Vagina (tissue), 2 donors: Measurements from ENCODE around the gene HAGH. TPM values are rescaled to one million over a fixed set of nuclear protein-coding genes. Genes with fewer than 3 reads are reported as not detected.

Source experiments
- DNase-seq, 2 donors: peaks; one replicate each; pipeline ENCODE4 v3.0.0-alpha.2; 2017; ENCODE audit errors: extremely low spot score in 2 of 2
- H3K27ac ChIP-seq: fragments of 200-600 bp; sonication (generic); one replicate; pipeline ENCODE4 v1.5.1; 2019
- H3K27me3 ChIP-seq: fragments of 200-600 bp; sonication (generic); one replicate; pipeline ENCODE4 v1.5.1; 2019
- H3K36me3 ChIP-seq, 2 donors: fragments of 200-600 bp; sonication (generic); one replicate each; pipeline ENCODE4 v1.5.1; 2017 to 2019
- H3K4me1 ChIP-seq: fragments of 200-600 bp; sonication (generic); one replicate; pipeline ENCODE4 v1.5.1; 2019
- H3K4me3 ChIP-seq, 2 donors: fragments of 200-600 bp; sonication (generic); 1 replicate in 1 of 2; 2 replicates in 1 of 2; pipeline ENCODE4 v1.5.1; 2016 to 2019
- H3K9me3 ChIP-seq: fragments of 200-600 bp; sonication (generic); one replicate; pipeline ENCODE4 v1.5.1; 2019
- CTCF ChIP-seq, 3 experiments: fragments of 450-650 bp in 2 of 3; fragments of 200-600 bp in 1 of 3; sonication (generic) in 1 of 3; IDR thresholded peaks; one replicate each; pipeline ENCODE4 v1.5.1; 2017 to 2019; ENCODE audit warnings: antibody characterized with exemption in 3 of 3, mild to moderate bottlenecking in 2 of 3, moderate library complexity in 2 of 3
- POLR2A ChIP-seq, 2 donors: fragments of 450-650 bp; IDR thresholded peaks; one replicate each; pipeline ENCODE4 v1.6.1; 2017; ENCODE audit warnings: antibody characterized with exemption in 2 of 2, mild to moderate bottlenecking in 2 of 2, moderate library complexity in 2 of 2
- POLR2AphosphoS5 ChIP-seq, 2 donors: sonication (generic); formaldehyde crosslinking; IDR thresholded peaks; one replicate each; pipeline ENCODE4 v1.9.0; 2017; ENCODE audit warnings: antibody characterized with exemption in 2 of 2, mild to moderate bottlenecking in 2 of 2, low read depth in 1 of 2; ENCODE audit not compliant: insufficient read depth in 1 of 2
- intact Hi-C: fragments of 100-400 bp; cut with DNase I; formaldehyde crosslinking; loops from one replicate; pipeline ENCODE4 v1.15.1; 2023
- total RNA-seq: library from RNA; depleted of rRNA; stranded (reverse); fragments of >200 nt; gene quantifications from one replicate; pipeline ENCODE4 v1.2.3, GENCODE V29; 2016

The HAGH gene
- total RNA-seq, 1 donor from 2014 or later, result 71.5 TPM

- Histone ChIP-seq H3K9me3 (no peaks in the 10 kb centered on the region), H3K4me3 (no peak overlapping the region), H3K36me3 (peaks cover 0 to 38% of the 10 kb centered on the region in 2 donors), H3K4me1 (peaks cover 52% of the 10 kb centered on the region), H3K27me3 (no peaks in the 10 kb centered on the region), H3K27ac (no peak overlapping the region)
- DNase-seq, result no peak
- TF ChIP-seq POLR2A (IDR thresholded peaks at IDR 0.05), result no peak
- no peak for TF ChIP-seq POLR2AphosphoS5 (IDR thresholded peaks at IDR 0.05; ENCODE audit: insufficient read depth in 1 of 2, low read depth in 1 of 2)
- no peak for TF ChIP-seq CTCF (IDR thresholded peaks at IDR 0.05)
- intact Hi-C loops, result no loop called here
Measured at GRCh38 chr16:1779741-1780676, 46.6 kb downstream of the HAGH start.

- Histone ChIP-seq H3K4me1 (peaks cover 52% of the 10 kb centered on the region), H3K9me3 (no peaks in the 10 kb centered on the region), H3K27ac (no peak overlapping the region), H3K27me3 (no peaks in the 10 kb centered on the region), H3K4me3 (no peak overlapping the region), H3K36me3 (peaks cover 0 to 38% of the 10 kb centered on the region in 2 donors)
- intact Hi-C loops, result no loop called here
- no peak for DNase-seq
- TF ChIP-seq CTCF (IDR thresholded peaks at IDR 0.05) (no peak), POLR2A (IDR thresholded peaks at IDR 0.05) (no peak), POLR2AphosphoS5 (IDR thresholded peaks at IDR 0.05; ENCODE audit: insufficient read depth in 1 of 2, low read depth in 1 of 2) (no peak)
Measured at GRCh38 chr16:1779234-1779701, 47.4 kb downstream of the HAGH start.

GRCh38 chr16:1778200-1779179, 48.1 kb downstream of the HAGH start:
- H3K36me3 ChIP-seq, result peaks cover 0 to 38% of the 10 kb centered on the region in 2 donors
- TF ChIP-seq POLR2AphosphoS5 (IDR thresholded peaks at IDR 0.05; ENCODE audit: insufficient read depth in 1 of 2, low read depth in 1 of 2) (no peak), CTCF (IDR thresholded peaks at IDR 0.05) (no peak), POLR2A (IDR thresholded peaks at IDR 0.05) (no peak)
- H3K9me3 ChIP-seq, result no peaks in the 10 kb centered on the region
- H3K27ac ChIP-seq, result no peak overlapping the region
- H3K27me3 ChIP-seq, result no peaks in the 10 kb centered on the region
- intact Hi-C loops, result no loop called here
- no peak for DNase-seq
- H3K4me1 ChIP-seq, result peaks cover 52% of the 10 kb centered on the region
- H3K4me3 ChIP-seq, result no peak overlapping the region

GRCh38 chr16:1777375-1778199, 49.0 kb downstream of the HAGH start:
- Histone ChIP-seq H3K4me3 (no peak overlapping the region), H3K27me3 (no peaks in the 10 kb centered on the region), H3K27ac (no peak overlapping the region), H3K36me3 (peaks cover 0 to 38% of the 10 kb centered on the region in 2 donors), H3K4me1 (peaks cover 52% of the 10 kb centered on the region), H3K9me3 (no peaks in the 10 kb centered on the region)
- TF ChIP-seq POLR2A (IDR thresholded peaks at IDR 0.05) (no peak), CTCF (IDR thresholded peaks at IDR 0.05) (no peak), POLR2AphosphoS5 (IDR thresholded peaks at IDR 0.05; ENCODE audit: insufficient read depth in 1 of 2, low read depth in 1 of 2) (no peak)
- intact Hi-C loops, result no loop called here
- no peak for DNase-seq
